Activated CD4-positive, CD25-positive, alpha-beta regulatory T cell treated with anti-CD3 and anti-CD28 coated beads, Interleukin-2, amount 50 U/mL, for 72 hours (primary cell): ENCODE data around the gene HSFX3.
"Not testable (repeated sequence)": the region's sequence is repeated elsewhere in the genome, so short reads cannot be mapped to it uniquely, and the experiment has no call there.

Source experiments
- DNase-seq: peaks from one replicate; pipeline ENCODE4 v3.0.0; 2021

HSFX3 gene, protein sequence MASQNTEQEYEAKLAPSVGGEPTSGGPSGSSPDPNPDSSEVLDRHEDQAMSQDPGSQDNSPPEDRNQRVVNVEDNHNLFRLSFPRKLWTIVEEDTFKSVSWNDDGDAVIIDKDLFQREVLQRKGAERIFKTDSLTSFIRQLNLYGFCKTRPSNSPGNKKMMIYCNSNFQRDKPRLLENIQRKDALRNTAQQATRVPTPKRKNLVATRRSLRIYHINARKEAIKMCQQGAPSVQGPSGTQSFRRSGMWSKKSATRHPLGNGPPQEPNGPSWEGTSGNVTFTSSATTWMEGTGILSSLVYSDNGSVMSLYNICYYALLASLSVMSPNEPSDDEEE

DNA sequence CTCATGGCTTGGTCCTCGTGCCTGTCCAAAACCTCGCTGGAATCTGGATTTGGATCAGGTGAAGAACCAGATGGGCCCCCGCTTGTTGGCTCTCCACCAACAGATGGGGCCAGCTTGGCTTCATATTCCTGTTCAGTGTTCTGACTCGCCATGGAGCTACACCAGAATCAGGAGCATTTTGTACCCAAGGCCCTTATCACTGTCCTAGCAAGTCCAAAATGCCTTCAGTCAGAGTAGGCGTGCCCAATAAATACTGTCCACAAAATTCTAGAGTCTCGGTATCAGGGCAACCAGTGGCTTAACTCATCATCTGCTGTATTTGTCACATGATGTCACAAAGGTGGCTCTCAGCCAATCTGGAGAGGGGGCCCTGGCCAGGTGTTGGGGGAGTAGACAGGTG, at the start of gene HSFX3:
Gene HSFX3 (minus strand): TSS at position 224 of the 400 bp plus-strand sequence. CDS start 72 bp downstream, at position 152.
- not testable (repeated sequence) for DNase-seq

DNA sequence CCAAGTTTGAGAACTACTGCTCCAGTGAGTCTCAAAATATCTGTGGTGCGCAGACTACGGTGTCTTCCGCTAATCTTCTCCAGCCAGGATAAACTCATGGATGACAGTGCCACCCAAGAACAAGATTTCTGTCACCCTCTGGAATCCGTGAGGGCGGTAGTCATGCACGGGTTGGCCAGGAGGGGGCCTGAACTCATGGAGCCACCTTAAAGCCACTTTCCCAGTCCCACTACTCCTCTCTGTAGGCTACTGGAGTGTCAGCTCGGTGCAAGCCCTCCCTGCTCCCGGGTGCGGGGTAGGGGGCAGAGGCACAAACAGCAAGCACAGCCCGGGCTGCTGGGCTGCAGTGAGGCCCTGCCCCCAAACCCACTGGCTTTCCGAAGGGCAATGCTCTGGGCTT, 48.9 kb upstream of the HSFX3 start:
- DNase-seq, result not testable (repeated sequence)

DNA sequence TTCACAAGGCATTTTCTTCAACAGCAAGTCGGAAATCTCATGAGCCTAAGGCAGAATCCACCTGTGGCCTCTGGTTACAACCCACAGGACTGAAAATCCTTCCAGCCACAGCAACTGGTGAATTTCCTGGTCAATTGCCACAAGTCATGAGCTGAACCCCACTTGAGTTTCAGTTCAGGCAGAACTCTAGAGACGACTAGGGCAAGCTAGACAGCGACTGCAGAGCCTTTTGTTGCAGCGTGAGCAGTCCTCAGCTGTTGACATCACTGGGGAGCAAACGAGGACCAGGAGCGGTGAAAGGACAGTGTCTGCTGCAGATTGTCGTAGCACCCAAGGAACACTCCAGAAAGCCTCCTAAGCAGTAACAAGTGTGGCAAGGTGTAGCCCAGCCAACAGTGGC, 46.2 kb upstream of the HSFX3 start:
- not testable (repeated sequence) for DNase-seq

DNA sequence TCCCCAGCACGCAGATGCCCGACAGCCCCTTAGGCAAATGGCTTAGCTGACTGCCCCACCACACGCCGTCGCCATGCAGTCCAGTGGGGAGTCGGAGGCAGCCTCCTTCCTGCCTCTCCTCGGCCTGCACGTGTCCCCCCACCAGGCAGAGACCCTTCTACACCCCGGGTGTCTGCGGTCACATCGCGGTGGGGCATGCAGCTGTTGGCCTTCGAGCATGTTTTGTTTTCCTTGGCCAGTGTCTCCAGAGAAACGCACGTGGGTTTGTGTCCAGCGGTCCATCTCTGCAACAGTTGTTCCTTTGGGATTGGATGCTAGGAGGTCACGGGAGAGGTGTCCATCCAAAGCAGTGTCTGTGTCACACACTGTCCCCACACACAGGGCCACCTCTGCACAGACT, 45.5 kb upstream of the HSFX3 start, which contains the start of gene HSFX2:
Gene HSFX2 (minus strand): TSS at position 101 of the 400 bp plus-strand sequence. CDS start 614 bp downstream, outside the sequence.
- not testable (repeated sequence) for DNase-seq

DNA sequence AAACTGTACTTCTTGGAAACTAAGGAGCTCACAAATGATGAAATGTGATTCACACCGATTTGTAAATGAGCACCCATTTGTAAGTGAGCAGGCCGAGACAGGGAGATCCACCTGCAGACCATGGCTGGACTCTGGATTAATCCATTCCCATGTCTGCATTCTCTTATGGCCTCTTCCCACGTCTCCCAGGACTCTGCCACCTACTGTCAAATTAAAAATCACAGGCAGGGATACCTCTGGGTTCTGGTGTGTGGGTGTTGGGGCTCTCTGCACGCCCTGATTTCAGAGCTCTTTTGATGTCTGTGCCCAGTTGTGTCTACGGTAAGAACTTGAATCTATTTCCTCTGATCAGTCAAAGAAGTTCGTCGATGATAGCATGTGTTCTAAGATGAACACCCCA, 41.3 kb upstream of the HSFX3 start:
- DNase-seq, result not testable (repeated sequence)

DNA sequence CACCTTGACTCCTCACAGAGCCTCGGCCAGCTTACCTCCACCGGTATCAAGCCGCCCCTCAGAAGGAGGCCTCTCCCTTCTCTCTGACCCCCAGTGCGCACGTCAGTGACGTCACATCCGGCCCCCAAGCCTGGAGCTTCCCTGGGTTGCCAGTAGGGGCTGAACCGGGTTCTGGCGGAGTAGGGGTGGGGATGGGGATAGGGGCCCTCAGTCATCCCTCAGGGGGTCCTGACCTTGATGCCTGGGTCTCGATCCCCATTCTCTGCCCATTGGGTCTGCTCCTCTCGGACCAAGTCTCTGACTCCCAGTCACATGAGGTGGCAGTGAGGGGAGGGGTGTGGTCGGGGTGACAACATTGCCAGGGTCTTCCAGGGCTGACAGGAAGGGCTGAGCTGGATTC, 37.6 kb upstream of the HSFX3 start, which contains the start of gene MAGEA9B:
Gene MAGEA9B (minus strand): TSS at position 101 of the 400 bp plus-strand sequence. CDS start 4,280 bp downstream, outside the sequence.
- DNase-seq, result not testable (repeated sequence)

DNA sequence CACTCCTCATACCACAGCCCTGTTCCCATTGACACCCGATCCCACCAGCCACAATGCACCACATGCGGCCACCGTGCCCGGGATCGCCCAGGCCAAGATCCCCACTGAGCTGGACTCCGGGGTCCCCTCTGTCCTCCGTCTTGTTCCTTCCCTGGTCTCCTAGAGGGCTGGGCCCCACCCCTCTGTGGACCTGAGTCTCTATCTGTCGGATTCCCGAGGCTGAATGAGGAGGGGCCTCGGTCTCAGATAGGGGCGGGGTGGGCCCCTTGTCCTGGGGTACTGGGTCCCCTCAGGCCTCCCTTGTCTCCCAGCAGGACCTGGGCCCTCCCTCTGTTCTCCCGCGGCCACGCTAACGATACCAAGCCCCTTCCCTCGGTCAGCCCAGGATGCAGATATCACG, 35.9 kb upstream of the HSFX3 start:
- not testable (repeated sequence) for DNase-seq

DNA sequence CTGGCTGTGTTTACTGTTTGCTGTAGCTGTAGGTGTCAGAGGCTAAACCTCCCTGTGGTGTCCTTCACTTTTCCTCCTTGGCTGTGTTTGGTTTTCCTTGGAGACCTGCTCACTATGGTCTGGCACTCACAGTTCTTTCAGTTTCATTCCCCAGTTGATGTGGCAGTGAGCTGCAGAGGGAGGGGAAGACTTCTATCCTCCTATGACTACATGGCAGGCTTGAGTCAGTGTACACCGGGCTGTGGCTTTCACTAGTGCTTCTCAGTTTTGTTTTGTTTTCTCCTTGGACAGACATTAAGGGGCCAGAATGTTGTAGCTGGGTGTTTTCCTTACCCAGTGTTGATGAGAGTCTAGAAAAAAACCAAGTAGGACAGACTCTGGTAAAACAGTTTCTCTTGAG, 23.7 kb upstream of the HSFX3 start:
- not testable (repeated sequence) for DNase-seq

DNA sequence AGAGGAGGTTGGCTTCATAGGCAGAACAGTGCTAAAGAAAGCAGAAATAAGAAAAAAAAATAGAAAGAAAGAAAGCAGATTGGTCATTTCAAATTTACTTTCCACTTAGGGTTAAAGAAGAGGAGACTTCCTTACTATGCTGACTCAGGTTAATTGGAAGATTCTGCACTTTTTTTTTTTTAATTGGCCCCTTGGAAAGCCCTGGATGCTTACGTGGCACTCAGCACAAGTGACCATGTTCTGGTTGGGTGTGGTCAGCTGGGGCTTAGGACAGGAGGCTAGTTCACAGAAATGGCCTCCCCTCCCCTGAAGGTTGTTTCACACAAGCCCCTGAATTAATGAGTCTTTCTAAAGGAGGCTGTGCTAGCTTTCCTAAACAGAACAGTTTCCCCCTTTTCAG, 23.0 kb upstream of the HSFX3 start:
- no peak for DNase-seq

DNA sequence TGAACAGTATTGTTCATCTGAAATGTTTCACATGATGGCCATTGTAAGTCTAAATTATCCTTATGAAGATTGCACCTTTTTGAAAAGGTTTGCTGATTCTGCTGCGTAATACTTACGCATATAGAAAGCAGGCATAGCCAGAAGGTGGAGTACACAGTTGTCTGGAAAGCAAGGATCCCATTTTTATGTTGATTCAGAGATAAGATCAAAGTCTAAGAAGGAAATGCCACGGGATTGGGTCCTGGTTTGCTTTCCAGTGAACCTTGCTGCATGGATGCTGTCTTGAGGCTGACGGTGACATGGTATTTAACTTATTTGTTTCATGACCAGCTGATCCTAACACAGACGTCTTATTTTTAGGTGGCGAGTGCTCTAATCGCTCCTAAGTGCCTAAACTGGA, 22.0 kb upstream of the HSFX3 start:
- no peak for DNase-seq

DNA sequence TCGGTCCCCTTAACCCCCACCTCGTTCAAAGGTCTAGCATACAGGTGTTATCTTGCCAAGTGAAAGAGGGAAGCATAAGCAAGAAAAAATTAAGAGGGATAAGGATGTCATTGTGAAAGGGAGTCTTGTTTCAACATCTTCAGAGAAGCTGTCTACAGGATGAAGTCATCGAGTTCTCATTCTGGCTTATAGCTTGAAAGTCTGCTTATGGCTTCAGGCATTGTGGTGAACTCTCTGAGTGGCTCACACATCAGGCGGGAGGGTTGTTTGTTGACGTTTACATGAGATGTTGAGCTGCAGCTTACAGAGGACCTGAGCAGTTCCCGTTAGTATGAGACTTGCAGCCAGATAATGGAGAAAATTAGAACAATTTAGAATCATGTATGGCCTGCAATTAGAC, 20.9 kb upstream of the HSFX3 start:
- DNase-seq, result no peak

DNA sequence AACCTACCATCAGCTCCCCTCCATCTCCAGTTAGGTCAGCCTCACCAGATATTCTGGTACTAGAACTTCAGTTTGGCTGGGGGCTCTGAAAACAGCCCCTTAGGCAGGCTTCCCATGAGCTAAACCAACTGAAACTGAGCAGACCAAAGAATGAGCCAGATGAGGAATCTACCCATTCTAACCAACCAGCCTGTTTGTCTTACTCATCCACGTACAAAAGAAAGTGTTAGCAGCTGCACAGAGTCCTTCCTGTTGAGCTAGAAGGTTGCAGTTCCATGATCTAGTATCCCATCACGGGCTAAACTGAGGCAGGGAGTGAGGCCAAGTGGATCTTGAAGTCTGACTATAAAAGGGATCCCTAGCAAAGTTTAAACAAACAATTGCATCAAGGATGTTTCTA, 20.0 kb upstream of the HSFX3 start:
- no peak for DNase-seq

DNA sequence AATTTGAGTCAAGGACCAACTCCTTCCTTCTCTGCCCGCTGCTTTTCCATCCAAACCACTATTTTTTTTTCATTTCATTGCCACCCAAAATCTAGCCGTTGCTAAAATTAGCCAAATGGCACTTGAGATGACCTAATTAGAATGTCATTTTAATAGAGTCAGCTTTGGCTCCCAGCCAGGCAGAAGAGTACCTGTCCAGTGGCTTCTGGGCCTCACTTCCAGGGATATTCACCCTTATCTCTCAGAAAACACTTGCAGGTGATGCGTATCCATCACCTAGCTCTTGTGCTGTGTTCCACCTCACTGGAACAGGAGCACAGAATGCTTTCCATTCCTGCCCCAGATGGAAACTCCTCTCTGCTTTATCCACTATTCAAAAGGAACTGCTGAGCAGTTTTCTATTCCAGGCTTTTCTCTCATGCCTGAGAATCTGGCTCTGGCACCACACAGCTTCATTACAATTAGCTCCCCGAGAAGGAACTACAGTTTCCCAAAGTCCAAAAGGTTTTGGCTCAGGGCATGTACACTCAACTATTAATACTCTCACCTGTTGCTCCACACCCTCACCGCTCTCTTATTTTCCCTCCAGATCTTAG, 19.1 kb upstream of the HSFX3 start:
- no peak for DNase-seq

DNA sequence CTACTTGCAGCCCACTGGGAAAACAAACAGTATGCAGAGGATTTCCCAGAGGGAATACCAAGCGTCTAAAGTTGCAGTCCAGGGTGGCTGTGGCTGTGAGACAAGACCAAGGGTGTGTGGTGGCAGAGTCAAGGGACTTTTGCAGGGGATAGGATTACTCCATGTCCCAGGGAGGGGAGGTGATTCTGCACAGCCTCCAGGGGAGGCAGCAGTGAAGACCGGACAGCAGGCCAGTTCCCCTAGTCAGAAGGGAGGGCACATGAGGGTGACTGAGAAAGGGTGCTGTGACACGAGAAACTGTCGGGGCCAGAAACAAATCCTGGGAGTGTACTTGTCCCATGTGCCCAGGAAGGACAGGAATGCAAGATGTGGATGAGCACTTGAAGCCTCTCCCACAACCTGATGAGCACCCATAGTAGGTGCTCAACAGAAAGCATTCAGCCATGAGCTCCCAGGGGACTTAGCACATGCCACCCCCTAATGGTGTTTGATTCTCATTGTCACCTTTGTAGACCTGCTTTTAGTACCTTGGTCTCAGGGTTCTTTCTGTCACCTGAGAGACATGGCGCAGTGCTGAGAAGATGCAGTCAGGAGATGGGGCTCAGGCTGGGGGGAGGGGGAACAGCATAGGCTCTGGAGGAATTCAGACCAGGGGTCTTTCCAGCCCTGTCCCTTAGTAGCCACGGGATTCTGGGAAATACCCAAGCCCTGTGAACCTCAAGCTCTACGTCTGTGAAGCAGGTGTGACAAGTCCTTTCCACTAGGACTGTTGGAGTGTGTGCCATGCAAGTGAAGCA, 18.1 kb upstream of the HSFX3 start:
- DNase-seq, result no peak

DNA sequence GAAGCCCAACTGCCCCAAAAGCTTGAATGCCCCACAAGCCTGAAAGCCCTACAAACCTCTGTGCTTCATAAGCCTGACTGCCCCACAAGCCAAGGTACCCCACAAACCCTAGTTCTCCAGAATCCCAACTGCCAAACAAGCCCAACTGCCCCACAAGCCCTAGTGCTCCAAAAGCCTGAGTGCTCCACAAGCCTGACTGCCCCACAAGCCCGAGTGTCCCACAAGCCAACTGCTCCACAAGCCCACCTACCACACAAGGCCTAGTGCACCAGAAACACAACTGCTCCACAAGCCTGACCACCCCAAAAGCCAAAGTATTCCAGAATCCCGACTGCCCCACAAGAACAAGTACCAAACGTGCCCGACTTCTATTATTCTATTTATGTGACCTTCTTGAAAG, 13.6 kb upstream of the HSFX3 start:
- DNase-seq, result no peak

DNA sequence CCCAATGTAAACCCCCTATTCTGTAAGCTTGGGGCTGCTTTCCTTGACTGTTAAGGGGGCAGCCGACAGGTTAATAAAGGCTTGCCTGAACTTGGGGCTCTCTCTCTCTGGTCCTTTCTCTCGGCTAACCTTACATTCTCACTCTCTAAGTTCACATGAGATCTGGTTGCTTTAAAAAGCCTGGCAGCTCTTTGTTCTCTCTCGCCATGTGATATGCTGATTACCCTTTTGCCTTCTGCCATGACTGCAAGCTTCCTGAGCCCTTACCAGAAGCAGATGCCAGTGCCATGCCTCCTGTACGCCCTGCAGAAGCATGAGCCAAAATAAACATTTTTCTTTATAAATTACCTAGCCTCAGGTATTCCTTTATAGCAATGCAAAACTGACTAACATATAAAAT, 5.5 kb upstream of the HSFX3 start:
- not testable (repeated sequence) for DNase-seq

DNA sequence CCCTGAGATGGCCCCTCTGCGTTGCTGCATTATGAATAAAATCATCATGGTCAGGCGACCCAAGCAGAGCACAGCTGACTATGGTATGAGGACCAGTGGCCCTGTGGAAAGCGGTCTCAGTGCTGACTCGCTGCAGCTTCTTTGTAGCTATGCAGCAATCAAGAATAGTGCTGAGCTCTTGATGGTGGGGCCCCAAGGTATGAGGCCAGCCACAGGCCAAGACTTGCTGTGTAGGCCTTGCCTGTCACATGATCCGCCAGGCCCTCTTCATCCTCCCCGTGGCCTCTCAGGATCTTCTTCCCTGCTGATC, 2.2 kb upstream of the HSFX3 start:
- DNase-seq, result not testable (repeated sequence)

DNA sequence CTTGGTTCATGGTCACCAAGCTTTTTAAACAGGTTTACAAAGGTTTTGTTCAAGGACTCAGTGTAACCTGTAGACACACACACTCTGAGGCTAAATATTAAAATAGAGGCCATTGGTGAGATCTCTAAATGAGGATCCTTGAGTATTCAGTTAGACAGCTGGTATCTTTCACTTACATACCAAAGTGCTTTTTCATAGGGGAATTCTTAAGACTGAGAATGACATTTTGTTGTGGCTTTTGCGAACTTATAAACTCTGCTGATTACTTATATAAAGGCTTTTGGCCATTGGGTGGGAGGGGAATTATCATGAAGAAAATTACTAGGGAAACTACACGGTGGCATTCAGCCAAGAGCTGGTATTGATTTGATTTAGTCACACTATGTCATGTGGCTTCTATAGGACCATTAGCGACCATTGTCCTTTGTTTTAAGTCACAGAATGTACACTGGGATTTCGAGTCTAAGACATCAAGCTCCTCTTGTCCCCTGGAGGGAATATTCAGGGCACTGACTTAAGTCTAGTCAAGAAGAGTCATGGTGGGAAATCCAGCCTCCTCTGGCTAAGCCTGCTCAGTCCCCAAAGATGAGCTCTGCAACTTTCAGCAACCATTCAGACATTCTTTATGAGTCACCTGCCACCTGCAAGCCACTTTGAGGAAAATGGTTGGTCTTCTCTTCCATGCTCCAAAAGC, 1.7 kb upstream of the HSFX3 start:
- not testable (repeated sequence) for DNase-seq

DNA sequence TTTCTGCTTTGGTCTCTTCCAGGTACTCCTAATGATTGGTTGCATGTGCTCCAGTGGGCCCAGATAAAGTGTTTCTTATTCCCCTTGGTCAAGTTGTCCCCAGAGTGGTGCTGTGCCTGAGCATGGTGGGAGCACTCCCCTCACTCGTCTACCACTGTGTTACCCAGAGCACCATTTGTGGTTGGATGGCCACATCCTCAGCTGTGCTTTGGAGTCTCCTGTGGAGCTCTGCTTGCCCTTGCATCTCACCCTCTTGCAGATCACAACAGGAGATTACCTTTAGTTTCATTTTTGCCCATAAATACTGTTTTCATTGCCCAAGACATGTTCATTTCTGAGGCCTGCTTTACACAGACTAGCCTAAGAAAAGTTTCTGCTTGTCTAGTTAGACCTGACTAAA, 730 bp upstream of the HSFX3 start:
- DNase-seq, result not testable (repeated sequence)

DNA sequence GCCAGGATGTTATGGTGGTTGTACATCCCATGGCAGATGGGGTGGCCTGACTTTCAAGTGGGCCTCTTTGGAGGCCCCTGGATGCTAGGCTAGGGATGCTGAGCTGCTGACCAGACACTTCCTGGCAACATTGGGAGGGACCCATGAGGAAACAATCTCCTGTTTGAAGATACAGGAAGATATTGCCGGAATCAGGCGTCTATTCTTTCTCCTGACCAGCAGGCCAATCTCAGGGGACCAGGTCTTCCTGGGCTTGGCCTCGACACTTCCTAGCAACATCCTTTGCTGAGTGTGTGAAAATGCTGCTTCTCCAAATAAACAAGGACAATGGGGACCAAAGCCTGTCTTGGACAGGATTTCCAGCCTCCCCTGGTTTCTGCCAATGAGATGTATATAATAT, 1.9 kb downstream of the HSFX3 start:
- not testable (repeated sequence) for DNase-seq

DNA sequence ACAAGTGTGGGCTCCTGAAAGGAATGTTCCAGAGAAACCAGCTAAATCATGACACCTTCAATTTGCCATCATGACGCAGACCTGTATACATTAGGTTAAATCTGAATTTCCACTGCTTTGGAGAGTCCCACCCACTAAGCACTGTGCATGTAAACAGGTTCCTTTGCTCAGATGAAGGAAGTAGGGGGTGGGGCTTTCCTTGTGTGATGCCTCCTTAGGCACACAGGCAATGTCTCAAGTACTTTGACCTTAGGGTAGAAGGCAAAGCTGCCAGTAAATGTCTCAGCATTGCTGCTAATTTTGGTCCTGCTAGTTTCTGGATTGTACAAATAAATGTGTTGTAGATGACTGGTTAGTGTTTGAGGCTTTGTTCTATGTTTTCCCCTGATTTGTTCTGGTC, 2.8 kb downstream of the HSFX3 start:
- not testable (repeated sequence) for DNase-seq

DNA sequence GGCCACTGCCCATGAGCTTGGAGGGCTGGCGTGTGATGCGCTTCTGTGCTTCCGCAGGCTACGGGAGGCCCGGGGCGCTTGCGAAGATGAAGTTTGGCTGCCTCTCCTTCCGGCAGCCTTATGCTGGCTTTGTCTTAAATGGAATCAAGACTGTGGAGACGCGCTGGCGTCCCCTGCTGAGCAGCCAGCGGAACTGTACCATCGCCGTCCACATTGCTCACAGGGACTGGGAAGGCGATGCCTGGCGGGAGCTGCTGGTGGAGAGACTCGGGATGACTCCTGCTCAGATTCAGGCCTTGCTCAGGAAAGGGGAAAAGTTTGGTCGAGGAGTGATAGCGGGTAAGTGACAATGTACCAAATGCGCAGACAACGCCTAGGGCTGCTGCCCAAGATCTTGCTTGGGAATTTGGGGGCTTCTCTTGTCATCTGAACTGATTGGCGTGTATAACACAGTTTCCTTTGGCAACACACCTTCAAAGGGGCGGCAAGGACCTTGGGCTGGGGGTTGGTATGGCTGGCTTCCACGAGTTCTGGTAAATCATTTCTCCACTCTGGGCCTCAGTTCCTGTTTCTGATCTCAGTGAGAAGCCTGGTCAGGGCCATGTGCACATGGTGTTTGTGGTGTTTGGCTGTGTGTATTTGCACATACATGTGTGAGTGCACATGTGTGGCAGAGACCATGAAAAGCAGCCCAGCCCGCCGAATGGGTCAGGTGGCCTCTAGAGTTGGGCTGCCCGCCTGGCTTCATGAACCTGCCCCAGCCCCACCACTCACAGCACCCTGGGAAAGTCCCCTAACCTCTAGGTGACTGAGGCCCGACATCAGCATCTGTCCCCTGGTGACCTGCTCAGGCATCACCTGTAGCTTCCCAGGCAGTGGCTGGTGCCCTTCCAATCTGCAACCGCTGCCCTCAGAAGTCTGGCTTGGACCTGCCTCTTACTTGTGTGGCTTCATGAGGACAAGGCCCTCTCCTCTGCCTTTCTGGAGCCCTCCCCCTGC, 3.9 kb downstream of the HSFX3 start:
- not testable (repeated sequence) for DNase-seq
